ENCODE data around the gene GLO1.

DNA sequence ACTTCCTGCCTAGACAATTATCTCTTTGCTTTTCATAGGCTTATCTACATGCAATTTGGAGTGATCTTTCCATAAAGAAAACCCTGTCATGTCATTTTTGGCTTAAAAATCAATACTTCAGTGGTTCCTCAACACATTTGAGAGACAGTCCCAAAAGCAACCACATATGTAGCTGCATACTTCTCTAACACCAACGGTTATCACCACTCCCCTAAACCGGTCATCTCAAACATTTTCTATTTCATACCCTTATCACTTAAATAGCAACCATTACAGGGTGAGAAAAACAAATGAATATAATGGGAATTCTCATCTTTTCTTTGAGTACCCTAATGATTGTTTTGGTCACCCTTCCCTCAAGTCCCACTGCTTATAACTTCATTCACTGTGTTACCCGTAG, 5.1 kb downstream of the GLO1 start:
- TF ChIP-seq, protein P1, sequence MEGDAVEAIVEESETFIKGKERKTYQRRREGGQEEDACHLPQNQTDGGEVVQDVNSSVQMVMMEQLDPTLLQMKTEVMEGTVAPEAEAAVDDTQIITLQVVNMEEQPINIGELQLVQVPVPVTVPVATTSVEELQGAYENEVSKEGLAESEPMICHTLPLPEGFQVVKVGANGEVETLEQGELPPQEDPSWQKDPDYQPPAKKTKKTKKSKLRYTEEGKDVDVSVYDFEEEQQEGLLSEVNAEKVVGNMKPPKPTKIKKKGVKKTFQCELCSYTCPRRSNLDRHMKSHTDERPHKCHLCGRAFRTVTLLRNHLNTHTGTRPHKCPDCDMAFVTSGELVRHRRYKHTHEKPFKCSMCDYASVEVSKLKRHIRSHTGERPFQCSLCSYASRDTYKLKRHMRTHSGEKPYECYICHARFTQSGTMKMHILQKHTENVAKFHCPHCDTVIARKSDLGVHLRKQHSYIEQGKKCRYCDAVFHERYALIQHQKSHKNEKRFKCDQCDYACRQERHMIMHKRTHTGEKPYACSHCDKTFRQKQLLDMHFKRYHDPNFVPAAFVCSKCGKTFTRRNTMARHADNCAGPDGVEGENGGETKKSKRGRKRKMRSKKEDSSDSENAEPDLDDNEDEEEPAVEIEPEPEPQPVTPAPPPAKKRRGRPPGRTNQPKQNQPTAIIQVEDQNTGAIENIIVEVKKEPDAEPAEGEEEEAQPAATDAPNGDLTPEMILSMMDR (IDR thresholded peaks at IDR 0.05) = no peak
- TF ChIP-seq POLR2A (IDR thresholded peaks at IDR 0.05) = no peak

All from lower leg skin (tissue), 3 donors.